HepG2 (cell line): ENCODE data around the gene NRSN2. TPM values are rescaled to one million over a fixed set of nuclear protein-coding genes. Genes with fewer than 3 reads are reported as not detected.

Experiments used
- FIP1L1 ChIP-seq: fragments of 200-400 bp; formaldehyde crosslinking; IDR thresholded peaks from 2 replicates; pipeline ENCODE4 v1.6.1; 2018; ENCODE audit warnings: low read depth, mild to moderate bottlenecking, low read length, moderate library complexity, borderline replicate concordance; ENCODE audit not compliant: insufficient read depth
- HNF4A ChIP-seq: sonication (generic); formaldehyde crosslinking; IDR thresholded peaks from 2 replicates; pipeline ENCODE4 v1.4.0; 2020; ENCODE audit warnings: missing genetic modification reagents
- IKZF1 ChIP-seq: fragments of 450-650 bp; IDR thresholded peaks from 2 replicates; pipeline ENCODE4 v1.7.1; 2016
- PLSCR1 ChIP-seq: sonication (generic); formaldehyde crosslinking; IDR thresholded peaks from 2 replicates; pipeline ENCODE4 v1.5.0; 2020; ENCODE audit warnings: missing genetic modification reagents, mild to moderate bottlenecking, borderline replicate concordance
- TOE1 ChIP-seq: sonication (generic); formaldehyde crosslinking; IDR thresholded peaks from 2 replicates; pipeline ENCODE4 v1.4.0; 2020; ENCODE audit warnings: mild to moderate bottlenecking, missing genetic modification reagents
- ZBTB25 ChIP-seq: IDR thresholded peaks from 2 replicates; pipeline ENCODE4 v1.6.1; 2018; ENCODE audit warnings: missing genetic modification reagents
- ZBTB7A ChIP-seq: sonication (generic); formaldehyde crosslinking; IDR thresholded peaks from 2 replicates; pipeline ENCODE4 v1.8.0; 2022; ENCODE audit warnings: mild to moderate bottlenecking, missing genetic modification reagents
- ZGPAT ChIP-seq: IDR thresholded peaks from 2 replicates; pipeline ENCODE4 v1.6.1; 2016; ENCODE audit warnings: mild to moderate bottlenecking
- ZNF121 ChIP-seq: sonication (generic); formaldehyde crosslinking; IDR thresholded peaks from 2 replicates; pipeline ENCODE4 v1.5.0; 2020; ENCODE audit warnings: mild to moderate bottlenecking, missing genetic modification reagents
- ZNF232 ChIP-seq: sonication (generic); formaldehyde crosslinking; IDR thresholded peaks from 2 replicates; pipeline ENCODE4 v1.4.0; 2020; ENCODE audit warnings: missing genetic modification reagents, borderline replicate concordance
- ZNF687 ChIP-seq: sonication (generic); formaldehyde crosslinking; IDR thresholded peaks from 2 replicates; pipeline ENCODE4 v1.5.1; 2020; ENCODE audit warnings: mild to moderate bottlenecking, missing genetic modification reagents, moderate library complexity
- polyA plus RNA-seq, 8 experiments: library from polyadenylated mRNA; depleted of rRNA in 3 of 8; stranded (reverse) in 7 of 8; unstranded in 1 of 8; fragments of >200 nt; fragmentation: Illumina TruSeq in 4 of 8; extraction: Trizol in 4 of 8; gene quantifications; 2 replicates each; pipeline versions ENCODE4 v1.2.1 to v1.2.3, GENCODE V29; 2011 to 2016; ENCODE audit warnings: low read depth in 4 of 8, missing spikeins in 1 of 8, mixed read lengths in 1 of 8; ENCODE audit not compliant: insufficient read depth in 1 of 8
- total RNA-seq, 5 experiments: library from RNA; depleted of rRNA; stranded (reverse); fragments of >200 nt; fragmentation: Illumina TruSeq; extraction: Trizol; gene quantifications; 2 replicates each; pipeline ENCODE4 v1.2.3, GENCODE V29; 2016; ENCODE audit warnings: low read depth in 1 of 5
- TF ChIP-seq, protein P1 (sequence below): sonication (generic); formaldehyde crosslinking; IDR thresholded peaks from 2 replicates; pipeline ENCODE4 v1.4.0; 2020; ENCODE audit warnings: mild to moderate bottlenecking, missing genetic modification reagents, borderline replicate concordance

Gene NRSN2
- total and polyA plus RNA-seq, 2 of the 13 experiments (the other 11 are each of a cell fraction or from before 2014, with no cell fraction given), result 32.3 to 49.4 TPM

DNA sequence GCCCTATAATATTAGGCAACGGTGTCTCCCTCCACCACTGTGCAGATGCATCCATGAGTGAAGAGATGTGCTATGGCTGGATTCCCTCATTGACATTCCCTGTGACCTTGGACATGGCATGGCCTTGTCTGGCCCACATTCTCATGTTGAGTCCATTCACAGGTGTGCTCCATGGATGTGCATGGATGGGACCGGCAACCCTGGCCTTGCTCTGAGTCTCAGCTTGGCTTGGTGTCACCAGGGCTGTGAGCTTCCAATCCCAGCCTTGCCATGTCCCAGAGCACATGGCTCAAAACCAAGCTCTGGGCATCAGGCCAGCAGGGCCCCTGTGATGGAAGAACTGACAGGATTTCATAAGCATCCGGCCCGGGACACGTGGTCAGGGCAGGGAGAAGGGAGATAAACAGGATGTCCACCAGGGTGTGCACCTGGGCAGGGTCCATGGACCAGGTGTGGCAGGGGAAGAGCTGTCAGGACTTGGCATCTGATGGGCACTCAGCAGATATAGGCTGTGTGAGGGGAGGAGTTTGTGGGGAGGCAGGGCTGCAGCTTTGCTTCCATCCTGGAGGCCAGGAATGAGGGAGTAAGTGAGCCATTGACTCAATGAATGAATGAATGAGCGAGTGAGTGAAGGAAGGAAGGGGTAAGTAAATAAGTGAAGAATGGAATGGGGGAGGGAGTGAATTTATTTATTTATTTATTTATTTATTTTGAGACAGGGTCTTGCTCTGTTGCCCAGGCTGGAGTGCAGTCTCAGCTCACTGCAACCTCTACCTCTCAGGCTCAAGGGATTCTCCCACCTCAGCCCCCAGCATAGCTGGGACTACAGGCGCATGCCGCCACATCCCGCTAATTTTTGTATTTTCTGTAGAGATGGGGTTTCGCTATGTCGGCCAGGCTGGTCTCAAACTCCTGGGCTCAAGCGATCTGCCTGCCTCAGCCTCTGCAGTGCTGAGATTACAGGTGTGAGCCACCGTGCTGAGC, 15.7 kb downstream of the NRSN2 start (continued):
- TF ChIP-seq ZGPAT (CRISPR knock-in tag) (peak; percentile 100), ZBTB25 (peak; percentile 99), ZBTB7A (CRISPR knock-in tag) (peak; percentile 94; the same call in 1 of the 2 replicates), ZNF232 (CRISPR knock-in tag) (peak; percentile 93; the same call in 1 of the 2 replicates), ZNF121 (peak; percentile 80), TOE1 (CRISPR knock-in tag) (peak; percentile 95; the same call in 1 of the 2 replicates), IKZF1 (no peak), PLSCR1 (CRISPR knock-in tag) (no peak; the same call in 1 of the 2 replicates), HNF4A (CRISPR knock-in tag) (peak; percentile 94), ZNF687 (CRISPR knock-in tag) (peak; percentile 100), FIP1L1 (no peak)
- TF ChIP-seq, protein P1, sequence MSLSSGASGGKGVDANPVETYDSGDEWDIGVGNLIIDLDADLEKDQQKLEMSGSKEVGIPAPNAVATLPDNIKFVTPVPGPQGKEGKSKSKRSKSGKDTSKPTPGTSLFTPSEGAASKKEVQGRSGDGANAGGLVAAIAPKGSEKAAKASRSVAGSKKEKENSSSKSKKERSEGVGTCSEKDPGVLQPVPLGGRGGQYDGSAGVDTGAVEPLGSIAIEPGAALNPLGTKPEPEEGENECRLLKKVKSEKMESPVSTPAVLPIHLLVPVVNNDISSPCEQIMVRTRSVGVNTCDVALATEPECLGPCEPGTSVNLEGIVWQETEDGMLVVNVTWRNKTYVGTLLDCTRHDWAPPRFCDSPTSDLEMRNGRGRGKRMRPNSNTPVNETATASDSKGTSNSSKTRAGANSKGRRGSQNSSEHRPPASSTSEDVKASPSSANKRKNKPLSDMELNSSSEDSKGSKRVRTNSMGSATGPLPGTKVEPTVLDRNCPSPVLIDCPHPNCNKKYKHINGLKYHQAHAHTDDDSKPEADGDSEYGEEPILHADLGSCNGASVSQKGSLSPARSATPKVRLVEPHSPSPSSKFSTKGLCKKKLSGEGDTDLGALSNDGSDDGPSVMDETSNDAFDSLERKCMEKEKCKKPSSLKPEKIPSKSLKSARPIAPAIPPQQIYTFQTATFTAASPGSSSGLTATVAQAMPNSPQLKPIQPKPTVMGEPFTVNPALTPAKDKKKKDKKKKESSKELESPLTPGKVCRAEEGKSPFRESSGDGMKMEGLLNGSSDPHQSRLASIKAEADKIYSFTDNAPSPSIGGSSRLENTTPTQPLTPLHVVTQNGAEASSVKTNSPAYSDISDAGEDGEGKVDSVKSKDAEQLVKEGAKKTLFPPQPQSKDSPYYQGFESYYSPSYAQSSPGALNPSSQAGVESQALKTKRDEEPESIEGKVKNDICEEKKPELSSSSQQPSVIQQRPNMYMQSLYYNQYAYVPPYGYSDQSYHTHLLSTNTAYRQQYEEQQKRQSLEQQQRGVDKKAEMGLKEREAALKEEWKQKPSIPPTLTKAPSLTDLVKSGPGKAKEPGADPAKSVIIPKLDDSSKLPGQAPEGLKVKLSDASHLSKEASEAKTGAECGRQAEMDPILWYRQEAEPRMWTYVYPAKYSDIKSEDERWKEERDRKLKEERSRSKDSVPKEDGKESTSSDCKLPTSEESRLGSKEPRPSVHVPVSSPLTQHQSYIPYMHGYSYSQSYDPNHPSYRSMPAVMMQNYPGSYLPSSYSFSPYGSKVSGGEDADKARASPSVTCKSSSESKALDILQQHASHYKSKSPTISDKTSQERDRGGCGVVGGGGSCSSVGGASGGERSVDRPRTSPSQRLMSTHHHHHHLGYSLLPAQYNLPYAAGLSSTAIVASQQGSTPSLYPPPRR (CRISPR knock-in tag), result peak; percentile 95
